ENCODE results near the gene DNAH10.

The DNAH10 gene

GRCh38 chr12:123790905-123791467 lies 28.9 kb downstream of the DNAH10 start:
- DNase-seq (ENCODE audit: low spot score): no peak

- no peak for DNase-seq (ENCODE audit: low spot score)
These were observed 31.9 kb downstream of the DNAH10 start for GRCh38 chr12:123794027-123794426.

- no peak for DNase-seq (ENCODE audit: low spot score)
These were observed 36.4 kb downstream of the DNAH10 start for GRCh38 chr12:123798518-123798917.

DNA sequence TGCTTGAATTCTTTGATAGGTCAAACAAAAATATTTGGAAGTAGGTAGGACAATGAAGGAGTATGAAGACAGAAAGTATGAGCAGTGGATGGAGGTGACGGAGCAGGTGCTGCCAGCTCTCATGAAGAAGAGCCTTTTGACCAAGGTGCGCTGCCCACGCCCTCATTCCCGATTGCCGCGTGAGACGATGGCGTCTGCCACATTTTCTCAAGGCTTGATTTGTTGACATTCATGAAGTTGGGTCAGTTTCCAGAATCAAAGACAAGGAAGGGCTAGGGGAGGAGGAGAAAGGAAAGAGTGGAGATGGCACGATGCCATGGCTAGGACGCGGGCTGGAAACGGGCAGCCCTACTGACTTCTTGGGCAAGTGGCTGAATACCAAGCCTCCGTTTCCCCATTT lies 37.1 kb downstream of the DNAH10 start:
- no peak for DNase-seq (ENCODE audit: low spot score)

DNA sequence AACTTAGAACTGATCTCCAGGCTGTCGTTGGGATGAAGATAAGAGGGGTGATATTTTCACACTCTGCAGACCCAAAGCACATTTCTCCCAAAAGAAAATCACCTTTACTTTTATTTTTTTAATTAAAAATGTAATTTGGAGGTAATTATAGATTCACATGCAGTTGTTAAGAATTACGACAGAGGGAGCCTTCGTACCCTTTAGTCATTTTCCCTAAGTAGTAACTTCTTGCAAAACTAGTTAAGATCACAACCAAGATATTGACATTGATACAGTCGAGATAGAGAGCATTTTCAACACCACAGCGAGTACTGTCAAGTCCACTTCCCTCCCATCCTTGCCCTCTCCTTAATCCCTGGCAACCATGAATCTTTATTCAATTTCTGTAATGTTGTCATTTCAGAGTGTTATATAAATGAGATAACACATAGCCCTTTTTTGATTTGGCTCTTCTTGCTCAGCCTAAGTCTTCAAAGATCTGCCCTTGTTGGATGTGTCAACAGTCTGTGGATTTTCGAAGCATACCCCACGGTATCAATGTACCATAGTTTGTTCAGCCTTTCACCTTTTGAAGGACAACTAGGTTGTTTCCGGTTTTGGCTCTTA lies 39.6 kb downstream of the DNAH10 start:
- DNase-seq (ENCODE audit: low spot score): no peak

DNA sequence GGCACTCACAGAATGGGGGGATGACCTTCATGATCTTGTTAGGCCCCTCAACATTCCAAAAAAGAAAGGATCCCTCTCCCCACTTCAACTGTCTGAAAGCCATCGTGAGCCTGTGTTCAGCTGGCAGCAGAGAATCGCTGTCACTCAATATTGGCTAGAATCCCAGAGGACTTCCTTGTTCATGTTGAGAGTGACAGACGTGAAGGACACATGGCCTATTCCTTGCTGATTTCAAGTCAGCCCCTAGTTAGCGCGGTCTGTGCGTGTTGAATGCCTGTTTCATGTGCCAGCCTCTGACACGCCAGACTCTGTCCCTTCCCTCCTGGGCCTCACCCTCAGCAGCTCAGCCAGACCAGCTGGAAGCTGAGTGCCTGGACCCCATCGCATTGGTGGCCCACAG lies 43.1 kb downstream of the DNAH10 start:
- no peak for DNase-seq (ENCODE audit: low spot score)

GRCh38 chr12:123807002-123807401 lies 44.9 kb downstream of the DNAH10 start:
- DNase-seq (ENCODE audit: low spot score): no peak

- DNase-seq (ENCODE audit: low spot score): no peak
These were observed 45.6 kb downstream of the DNAH10 start for GRCh38 chr12:123807670-123808069.

DNA sequence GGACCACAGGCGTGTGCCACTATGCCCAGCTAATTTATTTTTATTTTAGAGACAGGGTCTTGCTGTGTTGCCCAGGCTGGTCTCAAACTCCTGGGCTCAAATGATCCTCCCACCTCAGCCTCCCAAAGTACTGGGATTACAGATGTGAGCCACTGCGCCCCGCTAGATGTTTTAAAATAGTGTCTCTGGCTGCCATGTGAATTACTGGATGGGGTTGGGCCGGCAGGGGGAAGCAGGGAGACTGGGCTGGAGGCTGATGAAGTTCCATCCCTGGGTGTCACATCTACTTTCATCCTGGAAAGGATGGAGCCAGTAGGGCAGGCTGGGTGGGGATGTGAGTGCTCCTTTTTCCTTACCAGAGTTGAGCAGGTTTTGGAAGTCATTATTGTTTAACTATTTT lies 46.1 kb downstream of the DNAH10 start:
- DNase-seq (ENCODE audit: low spot score): no peak

DNA sequence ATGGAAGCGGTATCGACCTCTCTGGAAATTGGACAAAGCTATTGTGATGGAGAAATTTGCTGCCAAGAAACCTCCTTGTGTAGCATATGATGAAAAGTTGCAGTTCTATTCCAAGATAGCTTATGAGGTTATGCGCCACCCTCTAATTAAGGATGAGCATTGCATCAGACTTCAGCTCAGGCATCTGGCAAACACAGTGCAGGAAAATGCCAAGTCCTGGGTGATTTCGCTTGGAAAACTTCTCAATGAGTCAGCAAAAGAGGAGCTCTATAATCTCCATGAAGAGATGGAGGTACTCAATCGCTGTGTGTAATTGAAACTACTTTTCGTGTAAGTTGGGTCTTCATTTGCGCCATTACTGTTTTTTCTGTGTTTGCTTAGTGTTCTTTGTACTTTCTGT lies 51.2 kb downstream of the DNAH10 start:
- no peak for DNase-seq (ENCODE audit: low spot score)

DNA sequence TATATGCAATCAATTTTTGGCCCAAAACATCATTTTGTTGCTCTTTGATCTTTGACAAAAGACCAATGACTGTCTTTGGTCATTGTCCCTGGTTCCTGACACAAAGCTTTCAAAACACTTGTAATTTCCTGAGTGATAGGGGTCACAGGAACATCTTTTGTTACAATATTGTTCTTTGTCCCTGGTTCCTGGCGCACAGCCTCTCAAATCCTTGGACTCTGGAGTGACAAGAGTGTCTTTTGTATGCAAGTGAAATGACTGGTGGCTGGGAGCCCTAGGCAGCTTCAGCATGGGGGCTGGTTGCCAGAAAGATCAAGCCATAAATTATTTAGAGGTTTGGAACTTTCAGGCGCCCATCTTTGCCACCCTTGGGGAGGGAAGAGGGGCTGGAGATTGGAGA lies 53.9 kb downstream of the DNAH10 start:
- DNase-seq (ENCODE audit: low spot score): no peak

DNA sequence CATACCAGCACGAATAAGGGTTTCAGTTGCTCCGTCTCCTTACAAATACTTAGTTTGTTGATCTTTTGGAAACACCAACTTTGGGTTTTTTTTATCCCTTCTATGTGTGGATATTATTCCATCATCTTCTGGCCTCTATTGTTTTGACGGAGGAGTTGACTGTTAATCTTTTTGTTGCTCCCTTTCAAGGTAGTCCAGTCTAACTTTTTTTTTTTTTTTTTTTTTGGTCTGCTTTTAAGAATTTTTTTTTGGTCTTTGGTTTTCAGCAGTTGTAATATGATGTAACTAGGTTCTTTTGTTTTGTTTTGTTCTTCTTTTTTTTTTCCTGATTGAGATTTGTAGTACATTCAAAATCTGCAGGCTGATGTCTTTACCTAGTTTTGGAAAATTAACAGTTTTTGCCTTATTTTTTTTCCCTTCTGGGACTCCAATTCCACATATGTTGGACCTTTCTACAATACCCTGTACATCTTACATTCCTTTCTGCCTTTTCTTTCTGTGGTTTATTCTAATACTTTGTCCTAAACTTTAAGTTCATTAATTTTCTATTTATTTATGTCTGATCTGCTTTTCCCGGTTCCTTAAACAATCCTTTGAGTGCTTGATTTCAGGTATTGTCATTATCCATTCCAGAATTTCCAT lies 54.9 kb downstream of the DNAH10 start:
- no peak for DNase-seq (ENCODE audit: low spot score)

DNA sequence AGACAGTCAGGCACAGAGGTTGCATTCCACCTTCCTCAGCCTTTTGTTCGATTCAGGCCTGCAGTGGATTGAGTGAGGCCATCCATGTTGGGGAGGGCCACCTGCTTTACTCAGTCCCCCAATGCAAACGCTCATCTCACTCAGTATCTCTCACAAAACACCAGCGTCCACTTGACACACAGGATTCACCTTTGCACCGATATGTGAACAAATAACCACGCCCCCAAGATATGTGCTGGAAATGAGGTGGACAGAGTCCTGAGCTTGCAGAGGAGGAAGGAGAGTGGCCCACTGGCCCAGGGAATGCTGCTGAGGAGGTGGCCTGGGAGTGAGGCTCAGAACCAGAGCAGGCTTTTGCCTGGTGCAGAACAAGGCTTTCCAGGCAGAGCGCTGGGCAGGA lies 60.7 kb downstream of the DNAH10 start:
- no peak for DNase-seq (ENCODE audit: low spot score)

DNA sequence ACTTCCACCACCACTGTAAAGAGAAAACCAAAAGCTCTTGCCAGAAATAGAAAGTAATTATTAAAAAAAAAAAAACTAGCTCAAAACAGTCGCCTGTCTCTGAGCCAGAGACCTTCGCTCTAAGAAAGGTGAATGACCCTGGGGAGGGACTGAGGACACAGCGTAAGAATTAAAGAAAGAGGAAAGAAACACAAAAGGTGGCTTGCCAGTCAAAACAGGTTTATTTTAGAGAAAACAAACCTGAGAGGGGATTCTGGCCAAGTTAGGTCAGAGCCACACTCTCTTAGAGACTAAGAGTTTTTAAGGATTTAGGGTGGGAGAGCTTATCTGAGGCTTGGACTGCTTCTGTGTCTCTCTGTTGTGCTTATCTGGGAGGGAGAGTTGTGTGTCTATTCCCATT lies 66.0 kb downstream of the DNAH10 start:
- DNase-seq (ENCODE audit: low spot score): no peak

- DNase-seq (ENCODE audit: low spot score): no peak
These were observed 66.9 kb downstream of the DNAH10 start for GRCh38 chr12:123828854-123829547.

- no peak for DNase-seq (ENCODE audit: low spot score)
These were observed 67.5 kb downstream of the DNAH10 start for GRCh38 chr12:123829561-123829960.

DNA sequence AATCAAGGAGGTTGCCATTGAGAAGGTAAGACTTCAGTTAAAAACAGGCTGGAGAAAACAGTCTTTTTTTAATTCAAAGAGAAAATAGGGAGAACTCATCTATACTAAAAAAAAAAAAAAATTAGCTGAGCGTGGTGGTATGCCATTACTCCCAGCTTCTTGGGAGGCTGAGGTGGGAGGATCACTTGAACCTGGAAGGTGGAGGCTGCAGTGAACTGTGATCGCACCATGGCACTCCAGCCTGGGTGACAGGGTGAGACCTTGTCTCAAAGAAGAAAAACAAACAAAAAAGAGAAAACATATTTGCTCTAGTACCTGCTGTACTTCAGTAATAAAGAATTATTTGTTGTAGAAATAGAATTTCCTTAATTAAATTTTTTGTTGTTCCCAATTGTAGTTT lies 68.6 kb downstream of the DNAH10 start:
- DNase-seq (ENCODE audit: low spot score): no peak

GRCh38 chr12:123832052-123832451 lies 70.0 kb downstream of the DNAH10 start:
- DNase-seq (ENCODE audit: low spot score): no peak

- no peak for DNase-seq (ENCODE audit: low spot score)
These were observed 71.7 kb downstream of the DNAH10 start for GRCh38 chr12:123833830-123834229.

- no peak for DNase-seq (ENCODE audit: low spot score)
These were observed 72.7 kb downstream of the DNAH10 start for GRCh38 chr12:123834845-123835244.

- DNase-seq (ENCODE audit: low spot score): no peak
These were observed 74.2 kb downstream of the DNAH10 start for GRCh38 chr12:123836292-123836691.

- no peak for DNase-seq (ENCODE audit: low spot score)
These were observed 77.7 kb downstream of the DNAH10 start for GRCh38 chr12:123839826-123840225.

GRCh38 chr12:123840765-123841425 lies 78.8 kb downstream of the DNAH10 start:
- no peak for DNase-seq (ENCODE audit: low spot score)
